K562 (cell line): Measurements from ENCODE around the gene SRD5A1. TPM values are rescaled to one million over a fixed set of nuclear protein-coding genes. Genes with fewer than 3 reads are reported as not detected.

Experiments used
- ATAC-seq: fragments of 200-7000 bp; cut with Tn5 transposase; 3 replicates; pipeline ENCODE4 v1.9.1; 2020; ENCODE audit warnings: moderate library complexity
- BruUV-seq: library from RNA; stranded (reverse); fragments of 400-500 nt; replicated peaks from 2 replicates; lab custom pipeline; 2021; lab: Mats Ljungman, UMichigan
- CTCF ChIA-PET: fragments of 300-600 bp; formaldehyde crosslinking; extraction: SDS; loops from one replicate; lab custom pipeline; 2021; ENCODE audit warnings: low intra/inter-chr PET ratio; lab: Yijun Ruan, JAX
- POLR2A ChIA-PET: fragments of 300-600, 350-650 bp; sonication (Branson Sonifier 250); formaldehyde crosslinking; extraction: SDS; loops from one replicate; lab custom pipeline; 2021; ENCODE audit warnings: antibody characterized with exemption, inconsistent platforms; lab: Yijun Ruan, JAX
- DNase-seq, 4 experiments: peaks; one replicate each; pipeline versions ENCODE4 v3.0.0 to v3.0.0-alpha.2; 2011 to 2018; ENCODE audit warnings: low spot score in 3 of 4, mixed read lengths in 3 of 4; ENCODE audit errors: extremely low read depth in 1 of 4
- FAIRE-seq: peaks from 2 replicates; lab custom pipeline; 2011; peaks lifted over from hg19 to GRCh38; lab: Jason Lieb, UNC
- H2AFZ ChIP-seq: 2 replicates; pipeline ENCODE4 v1.6.0; 2011; ENCODE audit warnings: low read depth, low read length, control low read depth, inconsistent platforms
- H3K27ac ChIP-seq: fragments of 200-600 bp; 3 replicates; pipeline ENCODE4 v1.8.0; 2011; ENCODE audit warnings: low read depth, mild to moderate bottlenecking, control low read depth, inconsistent platforms, low read length, moderate library complexity, mixed read lengths; ENCODE audit errors: extremely low read depth
- H3K27me3 ChIP-seq, 2 experiments: fragments of 300-600 bp in 1 of 2; 2 replicates in 1 of 2; 3 replicates in 1 of 2; pipeline versions ENCODE4 v1.6.0 to v1.8.0; 2011; ENCODE audit warnings: inconsistent platforms in 2 of 2, low read length in 2 of 2, mild to moderate bottlenecking in 1 of 2, mixed read lengths in 1 of 2, moderate library complexity in 1 of 2; ENCODE audit not compliant: control insufficient read depth in 2 of 2, insufficient read depth in 2 of 2
- H3K36me3 ChIP-seq: fragments of 300-600 bp; 3 replicates; pipeline ENCODE4 v1.8.0; 2011; ENCODE audit warnings: mild to moderate bottlenecking, low read length, inconsistent platforms; ENCODE audit not compliant: control insufficient read depth, insufficient read depth
- H3K4me1 ChIP-seq, 2 experiments: fragments of 200-600 bp in 1 of 2; replicated peaks in 1 of 2; 2 replicates in 1 of 2; 3 replicates in 1 of 2; pipeline versions ENCODE4 v1.5.1 to v1.8.0; 2011; ENCODE audit warnings: inconsistent platforms in 2 of 2, low read length in 2 of 2, mild to moderate bottlenecking in 1 of 2, mixed read lengths in 1 of 2, moderate library complexity in 1 of 2; ENCODE audit not compliant: control insufficient read depth in 2 of 2, insufficient read depth in 2 of 2
- H3K4me2 ChIP-seq: 2 replicates; pipeline ENCODE4 v1.6.1; 2011; ENCODE audit warnings: low read length, control low read depth, inconsistent platforms, mixed read lengths; ENCODE audit not compliant: insufficient read depth
- H3K4me3 ChIP-seq: fragments of 200-600 bp; sonication (generic), shearing (Covaris generic); 2 replicates; pipeline ENCODE4 v1.5.1; 2016; ENCODE audit warnings: control low read depth, inconsistent platforms
- H3K79me2 ChIP-seq: fragments of 200-600 bp; 3 replicates; pipeline ENCODE4 v1.8.0; 2011; ENCODE audit warnings: low read length, inconsistent platforms; ENCODE audit not compliant: control insufficient read depth, insufficient read depth
- H3K9ac ChIP-seq, 2 experiments: 2 replicates each; pipeline versions ENCODE4 v1.6.0 to v1.6.1; 2011; ENCODE audit warnings: low read depth in 2 of 2, low read length in 2 of 2, control low read depth in 1 of 2, inconsistent platforms in 1 of 2, mild to moderate bottlenecking in 1 of 2, mixed read lengths in 1 of 2; ENCODE audit not compliant: insufficient read depth in 1 of 2
- H3K9me1 ChIP-seq: one replicate; pipeline ENCODE4 v1.6.0; 2011; ENCODE audit warnings: inconsistent platforms, mild to moderate bottlenecking, low read length, moderate library complexity; ENCODE audit not compliant: control insufficient read depth, insufficient read depth
- H3K9me3 ChIP-seq: replicated peaks from 2 replicates; pipeline ENCODE4 v1.5.1; 2011; ENCODE audit warnings: low read depth, low read length, inconsistent platforms; ENCODE audit not compliant: control insufficient read depth, insufficient read depth
- H4K20me1 ChIP-seq: replicated peaks from 2 replicates; pipeline ENCODE4 v1.6.1; 2011; ENCODE audit warnings: low read length, inconsistent platforms, mixed read lengths; ENCODE audit not compliant: control insufficient read depth, insufficient read depth
- BRD9 ChIP-seq: fragments of 450-650 bp; IDR thresholded peaks from 2 replicates; pipeline ENCODE4 v1.6.1; 2018; ENCODE audit warnings: low read depth; ENCODE audit not compliant: partially characterized antibody
- CHD4 ChIP-seq: fragments of 200-600 bp; sonication (generic); IDR thresholded peaks from 3 replicates; pipeline ENCODE4 v1.6.1; 2012; ENCODE audit warnings: low read depth, mild to moderate bottlenecking, mixed read lengths, low read length, inconsistent platforms; ENCODE audit not compliant: insufficient read depth, insufficient replicate concordance, poor library complexity, severe bottlenecking
- KDM2B ChIP-seq: fragments of 250-450 bp; sonication (Bioruptor Pico); IDR thresholded peaks from 2 replicates; pipeline ENCODE4 v1.8.0; 2021; ENCODE audit warnings: mild to moderate bottlenecking, moderate library complexity
- MAFK ChIP-seq: IDR thresholded peaks from 2 replicates; pipeline ENCODE4 v1.6.1; 2011; ENCODE audit warnings: low read length, improper control_type of control experiment
- MAX ChIP-seq: sonication (generic); formaldehyde crosslinking; IDR thresholded peaks from 2 replicates; pipeline ENCODE4 v1.9.0; 2022; ENCODE audit warnings: mild to moderate bottlenecking, missing genetic modification reagents
- NCOA1 ChIP-seq: fragments of 450-650 bp; IDR thresholded peaks from 2 replicates; pipeline ENCODE4 v1.6.1; 2016; ENCODE audit warnings: low read depth
- PHF20 ChIP-seq: fragments of 450-650 bp; IDR thresholded peaks from 2 replicates; pipeline ENCODE4 v1.6.1; 2018; ENCODE audit not compliant: partially characterized antibody
- POLR2A ChIP-seq: fragments of 450-650 bp; conservative IDR thresholded peaks from 2 replicates; pipeline ENCODE4 v1.6.1; 2016
- RBM22 ChIP-seq: fragments of 200-400 bp; formaldehyde crosslinking; IDR thresholded peaks from 2 replicates; pipeline ENCODE4 v1.6.1; 2018; ENCODE audit warnings: low read length, low read depth; ENCODE audit not compliant: poor library complexity, severe bottlenecking
- REST ChIP-seq, 2 experiments: fragments of 450-650 bp; formaldehyde crosslinking in 1 of 2; IDR thresholded peaks; 2 replicates each; pipeline versions ENCODE4 v1.4.0 to v1.6.1; 2014 to 2020; ENCODE audit warnings: mild to moderate bottlenecking in 2 of 2, borderline replicate concordance in 1 of 2, low read depth in 1 of 2
- RFX5 ChIP-seq: IDR thresholded peaks from 2 replicates; pipeline ENCODE4 v1.6.1; 2011; ENCODE audit warnings: low read depth, mild to moderate bottlenecking, improper control_type of control experiment, low read length
- SMARCA5 ChIP-seq: fragments of 450-650 bp; IDR thresholded peaks from 2 replicates; pipeline ENCODE4 v1.6.1; 2016
- ZKSCAN1 ChIP-seq: fragments of 150-350 bp; IDR thresholded peaks from 2 replicates; pipeline ENCODE4 v1.6.1; 2016; ENCODE audit warnings: low read depth, low read length
- ZNF174 ChIP-seq: fragments of 250-450 bp; sonication (Bioruptor Pico); IDR thresholded peaks from 2 replicates; pipeline ENCODE4 v1.4.0; 2020; ENCODE audit warnings: mild to moderate bottlenecking
- ZNF347 ChIP-seq: fragments of 450-650 bp; formaldehyde crosslinking; IDR thresholded peaks from 2 replicates; pipeline ENCODE4 v1.4.0; 2020; ENCODE audit warnings: low read depth, mild to moderate bottlenecking, moderate library complexity
- ZNF589 ChIP-seq: fragments of 200-800 bp; sonication (Bioruptor generic); IDR thresholded peaks from 2 replicates; pipeline ENCODE4 v1.6.1; 2016; ENCODE audit warnings: low read depth, missing genetic modification characterization, missing compliant biosample characterization
- ZNF695 ChIP-seq: fragments of 450-650 bp; formaldehyde crosslinking; IDR thresholded peaks from 2 replicates; pipeline ENCODE4 v1.4.0; 2020; ENCODE audit warnings: mild to moderate bottlenecking, moderate library complexity
- WGBS: fragments of 100-300 bp; shearing (Covaris generic); methylation state at CpG from one replicate; pipeline ENCODE4 v1.1.6; 2016; ENCODE audit warnings: low coverage, mixed read lengths; ENCODE audit not compliant: insufficient coverage; ENCODE audit errors: missing lambda C conversion rate; 5-methylcytosine and 5-hydroxymethylcytosine counted together
- in situ Hi-C: fragments of 300-500 bp; cut with MboI; formaldehyde crosslinking; loops from 4 replicates; pipeline ENCODE4 v1.15.0; 2018; ENCODE audit warnings: inconsistent platforms, mixed read lengths
- intact Hi-C: fragments of 100-400 bp; cut with micrococcal nuclease; formaldehyde crosslinking; loops from 2 replicates; pipeline ENCODE4 v1.14.2; 2022
- polyA plus RNA-seq, 8 experiments: library from polyadenylated mRNA; depleted of rRNA in 4 of 8; stranded (reverse) in 5 of 8; unstranded in 3 of 8; fragments of >200 nt; fragmentation: Nextera tagmentation in 2 of 8; fragmentation: Illumina TruSeq in 1 of 8; extraction: Ambion mirVana in 2 of 8; extraction: Trizol in 1 of 8; gene quantifications; 2 replicates each; pipeline versions ENCODE4 v1.2.1 to v1.2.3, GENCODE V29; 2011 to 2014; ENCODE audit warnings: inconsistent platforms in 1 of 8, missing spikeins in 1 of 8
- total RNA-seq, 7 experiments: library from RNA; depleted of rRNA in 6 of 7; stranded (reverse); fragments of >200 nt in 6 of 7; fragmentation: Illumina TruSeq in 2 of 7; extraction: Trizol in 2 of 7; gene quantifications; 2 replicates each; pipeline versions ENCODE4 v1.2.1 to v1.2.3, GENCODE V29; 2011 to 2021; ENCODE audit warnings: low replicate concordance in 1 of 7

Gene SRD5A1
- total and polyA plus RNA-seq, 9 of the 15 experiments (the other 6 are each of a cell fraction or from before 2014, with no cell fraction given), result 1.3 to 22.6 (median 8.1) TPM

- H3K4me2 ChIP-seq, result no peak overlapping the region
- ChIA-PET CTCF (no interaction called here), POLR2A (interaction anchor here (0.7 kb wide), 1 partner anchor 12 kb away, joined by 3 read pairs; no protein-coding TSS in a partner anchor)
- H3K4me1 ChIP-seq, result no peaks in the 10 kb centered on the region
- no peak for DNase-seq
- ATAC-seq, result no peak
- 89% methylated on average over 8 of the region's 8 CpGs for WGBS
- no peak overlapping the region for H3K4me3 ChIP-seq
- no TSS peak for BruUV-seq
- no peaks in the 10 kb centered on the region; the same call in 2 of the 3 replicates for H3K79me2 ChIP-seq
- in situ Hi-C loops (no loop called here), intact Hi-C loops (no loop called here)
- TF ChIP-seq RFX5 (no peak), MAX (CRISPR knock-in tag) (no peak), MAFK (no peak), CHD4 (no peak), ZNF347 (CRISPR knock-in tag) (no peak), NCOA1 (no peak), RBM22 (no peak), BRD9 (no peak), SMARCA5 (no peak), REST (IDR thresholded peaks at IDR 0.05; ENCODE audit: borderline replicate concordance) (no peak), REST (CRISPR knock-in tag; IDR thresholded peaks at IDR 0.05; ENCODE audit: low read depth) (no peak), KDM2B (CRISPR knock-in tag) (no peak), ZNF695 (CRISPR knock-in tag) (no peak), ZNF174 (CRISPR knock-in tag) (no peak), POLR2A (no peak), ZKSCAN1 (no peak), PHF20 (no peak), ZNF589 (no peak)
- no peaks in the 10 kb centered on the region for H4K20me1 ChIP-seq
- no peak for FAIRE-seq
- no peaks in the 10 kb centered on the region for H3K27me3 ChIP-seq
- peaks cover 35% of the 10 kb centered on the region for H3K36me3 ChIP-seq
- no peak overlapping the region for H3K9ac ChIP-seq
- H3K9me3 ChIP-seq, result 0 out of 2 replicates have a peak, but pooled peaks cover 2% of the 10 kb centered on the region
- H2AFZ ChIP-seq, result no peak overlapping the region
- H3K27ac ChIP-seq, result no peak overlapping the region
- H3K9me1 ChIP-seq, result no peaks in the 10 kb centered on the region
These were observed 22.2 kb downstream of the SRD5A1 start for GRCh38 chr5:6655432-6655831.
